Mesothelial cell of epicardium (in vitro differentiated cells): Measurements from ENCODE around the gene SLC1A4. TPM values are rescaled to one million over a fixed set of nuclear protein-coding genes. Genes with fewer than 3 reads are reported as not detected.

ENCODE experiments used
- DNase-seq, 2 experiments: peaks; one replicate each; pipeline ENCODE4 v3.0.0; 2021; ENCODE audit warnings: low spot score in 2 of 2; ENCODE audit not compliant: unreplicated experiment in 2 of 2
- H3K27ac Mint-ChIP-seq: 2 replicates; pipeline ENCODE4 v1.8.0; 2021; ENCODE audit warnings: mixed read lengths
- H3K27me3 Mint-ChIP-seq: 2 replicates; pipeline ENCODE4 v1.8.0; 2021; ENCODE audit warnings: low read depth, mixed read lengths
- H3K36me3 Mint-ChIP-seq: 2 replicates; pipeline ENCODE4 v1.8.0; 2021; ENCODE audit warnings: mixed read lengths
- H3K4me1 Mint-ChIP-seq: 2 replicates; pipeline ENCODE4 v1.8.0; 2021; ENCODE audit warnings: mixed read lengths
- H3K4me3 Mint-ChIP-seq: 2 replicates; pipeline ENCODE4 v1.8.0; 2021; ENCODE audit warnings: mild to moderate bottlenecking, moderate library complexity, mixed read lengths
- H3K9me3 Mint-ChIP-seq: 2 replicates; pipeline ENCODE4 v1.8.0; 2021; ENCODE audit warnings: mixed read lengths
- CTCF ChIP-seq: fragments of 200-600 bp; sonication (generic); IDR thresholded peaks from one replicate; pipeline ENCODE4 v1.5.0; 2021; ENCODE audit warnings: antibody characterized with exemption; ENCODE audit not compliant: unreplicated experiment
- total RNA-seq: library from RNA; stranded (reverse); gene quantifications from 3 replicates; pipeline ENCODE4 v1.2.1, GENCODE V29; 2021

The SLC1A4 gene
- total RNA-seq, 1 donor from 2014 or later: 5.3 TPM

GRCh38 chr2:64982932-64983331 is 6.3 kb upstream of the SLC1A4 start:
- Mint-ChIP-seq H3K27me3 (no peaks in the 10 kb centered on the region), H3K36me3 (no peaks in the 10 kb centered on the region), H3K4me1 (peaks cover 15% of the 10 kb centered on the region), H3K27ac (no peak overlapping the region), H3K4me3 (no peak overlapping the region), H3K9me3 (no peaks in the 10 kb centered on the region)
- DNase-seq: no peak
- TF ChIP-seq CTCF: no peak

- TF ChIP-seq CTCF: no peak
- Mint-ChIP-seq H3K27me3 (peaks cover 10% of the 10 kb centered on the region), H3K27ac (no peak overlapping the region), H3K36me3 (no peaks in the 10 kb centered on the region), H3K4me1 (peaks cover 23% of the 10 kb centered on the region), H3K9me3 (no peaks in the 10 kb centered on the region), H3K4me3 (no peak overlapping the region)
- DNase-seq: no peak
Observed at GRCh38 chr2:64985447-64985846, 3.8 kb upstream of the SLC1A4 start.

- Mint-ChIP-seq H3K4me3 (peak overlapping the region; percentile 81), H3K27ac (peak overlapping the region; percentile 93), H3K27me3 (peaks cover 23% of the 10 kb centered on the region), H3K4me1 (peaks cover 23% of the 10 kb centered on the region), H3K9me3 (no peaks in the 10 kb centered on the region), H3K36me3 (no peaks in the 10 kb centered on the region)
- no peak for DNase-seq
- no peak for TF ChIP-seq CTCF
Observed at GRCh38 chr2:64987001-64987955, 1.9 kb upstream of the SLC1A4 start.

GRCh38 chr2:64987956-64988419 is 1.2 kb upstream of the SLC1A4 start:
- TF ChIP-seq CTCF: no peak
- H3K9me3 Mint-ChIP-seq: no peaks in the 10 kb centered on the region
- H3K27ac Mint-ChIP-seq: peak overlapping the region; percentile 98
- H3K4me1 Mint-ChIP-seq: peaks cover 23% of the 10 kb centered on the region
- H3K27me3 Mint-ChIP-seq: peaks cover 27% of the 10 kb centered on the region
- no peak for DNase-seq
- H3K36me3 Mint-ChIP-seq: no peaks in the 10 kb centered on the region
- H3K4me3 Mint-ChIP-seq: peak overlapping the region; percentile 81

GRCh38 chr2:64988420-64989125 is 626 bp upstream of the SLC1A4 start:
- H3K9me3 Mint-ChIP-seq: no peaks in the 10 kb centered on the region
- peaks cover 27% of the 10 kb centered on the region for H3K27me3 Mint-ChIP-seq
- TF ChIP-seq CTCF: peak; percentile 35
- no peaks in the 10 kb centered on the region for H3K36me3 Mint-ChIP-seq
- H3K4me1 Mint-ChIP-seq: peaks cover 23% of the 10 kb centered on the region
- H3K27ac Mint-ChIP-seq: peak overlapping the region; percentile 98
- peak overlapping the region; percentile 81 for H3K4me3 Mint-ChIP-seq
- DNase-seq: peak; percentile 59 to 72
